Fibroblast of lung (primary cell): ENCODE measurements around the gene NLGN2. TPM values are rescaled to one million over a fixed set of nuclear protein-coding genes. Genes with fewer than 3 reads are reported as not detected.

ENCODE experiments used
- DNase-seq, 2 donors: peaks; one replicate each; pipeline versions ENCODE4 v3.0.0 to v3.0.0-alpha.2; 2010; ENCODE audit warnings: low read depth in 2 of 2
- H2AFZ ChIP-seq: 2 replicates; pipeline ENCODE4 v1.5.1; 2012; ENCODE audit warnings: low read length, control low read depth, inconsistent platforms
- H3K27ac ChIP-seq: 2 replicates; pipeline ENCODE4 v1.5.1; 2011; ENCODE audit warnings: low read length, control low read depth; ENCODE audit not compliant: insufficient read depth
- H3K27me3 ChIP-seq: 2 replicates; pipeline ENCODE4 v1.5.1; 2011; ENCODE audit warnings: mild to moderate bottlenecking, low read length; ENCODE audit not compliant: control insufficient read depth, insufficient read depth
- H3K36me3 ChIP-seq: 2 replicates; pipeline ENCODE4 v1.5.1; 2011; ENCODE audit warnings: low read length; ENCODE audit not compliant: control insufficient read depth, insufficient read depth
- H3K4me1 ChIP-seq: 2 replicates; pipeline ENCODE4 v1.5.1; 2011; ENCODE audit warnings: low read length; ENCODE audit not compliant: control insufficient read depth, insufficient read depth; ENCODE audit errors: extremely low read depth
- H3K4me2 ChIP-seq: 2 replicates; pipeline ENCODE4 v1.5.1; 2011; ENCODE audit warnings: low read length, control low read depth; ENCODE audit not compliant: insufficient read depth; ENCODE audit errors: extremely low read depth
- H3K4me3 ChIP-seq, 4 experiments: fragments of 200-600 bp in 1 of 4; sonication (generic) in 1 of 4; replicated peaks in 1 of 4; 2 replicates each; pipeline ENCODE4 v1.5.1; 2011 to 2016; ENCODE audit warnings: low read length in 4 of 4, low read depth in 3 of 4, mild to moderate bottlenecking in 3 of 4, control low read depth in 2 of 4, inconsistent platforms in 1 of 4, mixed read lengths in 1 of 4; ENCODE audit not compliant: insufficient read depth in 1 of 4; ENCODE audit errors: control extremely low read depth in 1 of 4
- H3K79me2 ChIP-seq: 2 replicates; pipeline ENCODE4 v1.5.1; 2012; ENCODE audit warnings: mild to moderate bottlenecking, low read length, inconsistent platforms; ENCODE audit not compliant: control insufficient read depth, insufficient read depth
- H3K9ac ChIP-seq: 2 replicates; pipeline ENCODE4 v1.5.1; 2011; ENCODE audit warnings: mild to moderate bottlenecking, low read length, control low read depth; ENCODE audit not compliant: insufficient read depth
- H3K9me3 ChIP-seq: 2 replicates; pipeline ENCODE4 v1.5.1; 2012; ENCODE audit warnings: low read depth, low read length; ENCODE audit not compliant: control insufficient read depth, insufficient read depth
- H4K20me1 ChIP-seq: 2 replicates; pipeline ENCODE4 v1.5.1; 2011; ENCODE audit warnings: low read length; ENCODE audit not compliant: control insufficient read depth, insufficient read depth; ENCODE audit errors: extremely low read depth
- CTCF ChIP-seq, 2 donors: IDR thresholded peaks in 1 of 2; conservative IDR thresholded peaks in 1 of 2; 1 replicate in 1 of 2; 2 replicates in 1 of 2; pipeline ENCODE4 v1.5.1; 2011 to 2012; ENCODE audit warnings: low read length in 2 of 2, control low read depth in 1 of 2, inconsistent platforms in 1 of 2, low read depth in 1 of 2, mild to moderate bottlenecking in 1 of 2
- EZH2 ChIP-seq: IDR thresholded peaks from 2 replicates; pipeline ENCODE4 v1.5.1; 2012; ENCODE audit warnings: low read length, control low read depth, mild to moderate bottlenecking; ENCODE audit errors: missing control alignments
- polyA plus RNA-seq, 2 donors: library from polyadenylated mRNA; depleted of rRNA in 1 of 2; stranded (reverse) in 1 of 2; unstranded in 1 of 2; fragments of >200 nt; gene quantifications; 2 replicates each; pipeline ENCODE4 v1.2.1, GENCODE V29; 2011 to 2012; ENCODE audit warnings: missing spikeins in 1 of 2
- total RNA-seq: library from RNA; depleted of rRNA; stranded (reverse); fragments of >200 nt; gene quantifications from 2 replicates; pipeline ENCODE4 v1.2.1, GENCODE V29; 2014

Gene NLGN2
- total and polyA plus RNA-seq, 2 donors (not counting 1 experiment from before 2014, with no cell fraction given): 7.3 to 12.1 TPM

GRCh38 chr17:7410634-7411426 lies 3.2 kb downstream of the NLGN2 start:
- no peaks in the 10 kb centered on the region for H3K79me2 ChIP-seq
- no peak overlapping the region for H3K27ac ChIP-seq
- H3K4me1 ChIP-seq: peaks cover 7% of the 10 kb centered on the region
- no peaks in the 10 kb centered on the region for H4K20me1 ChIP-seq
- no peak overlapping the region for H2AFZ ChIP-seq
- no peak overlapping the region for H3K9ac ChIP-seq
- H3K27me3 ChIP-seq: no peaks in the 10 kb centered on the region
- H3K4me2 ChIP-seq: no peak overlapping the region
- no peak for TF ChIP-seq EZH2
- no peak for TF ChIP-seq CTCF (conservative IDR thresholded peaks at IDR 0.05 in 1 of 2, IDR thresholded peaks at IDR 0.05 in 1 of 2; ENCODE audit: low read depth in 1 of 2, low read length in 2 of 2)
- peaks cover 15% of the 10 kb centered on the region for H3K36me3 ChIP-seq
- no peak for DNase-seq
- H3K4me3 ChIP-seq: no peak overlapping the region
- no peaks in the 10 kb centered on the region for H3K9me3 ChIP-seq

GRCh38 chr17:7411427-7411750 lies 3.7 kb downstream of the NLGN2 start:
- Histone ChIP-seq H3K9ac (no peak overlapping the region), H3K27me3 (no peaks in the 10 kb centered on the region), H3K27ac (no peak overlapping the region), H3K79me2 (no peaks in the 10 kb centered on the region), H4K20me1 (no peaks in the 10 kb centered on the region), H3K4me1 (peaks cover 7% of the 10 kb centered on the region), H3K9me3 (no peaks in the 10 kb centered on the region), H2AFZ (no peak overlapping the region), H3K4me2 (no peak overlapping the region), H3K4me3 (no peak overlapping the region), H3K36me3 (peaks cover 15% of the 10 kb centered on the region)
- DNase-seq: no peak
- no peak for TF ChIP-seq EZH2
- TF ChIP-seq CTCF (conservative IDR thresholded peaks at IDR 0.05 in 1 of 2, IDR thresholded peaks at IDR 0.05 in 1 of 2; ENCODE audit: low read depth in 1 of 2, low read length in 2 of 2): no peak

- Histone ChIP-seq H4K20me1 (no peaks in the 10 kb centered on the region), H3K27ac (peak overlapping the region; percentile 20), H3K4me2 (peak overlapping the region; percentile 13), H2AFZ (no peak overlapping the region), H3K9ac (no peak overlapping the region), H3K36me3 (peaks cover 17% of the 10 kb centered on the region), H3K9me3 (no peaks in the 10 kb centered on the region), H3K27me3 (no peaks in the 10 kb centered on the region), H3K79me2 (no peaks in the 10 kb centered on the region), H3K4me3 (no peak overlapping the region), H3K4me1 (peaks cover 7% of the 10 kb centered on the region)
- DNase-seq: peak in 1 of 2 donors; percentile 48
- TF ChIP-seq EZH2 (no peak), CTCF (conservative IDR thresholded peaks at IDR 0.05 in 1 of 2, IDR thresholded peaks at IDR 0.05 in 1 of 2; ENCODE audit: low read depth in 1 of 2, low read length in 2 of 2) (no peak)
These were observed 5.8 kb downstream of the NLGN2 start for GRCh38 chr17:7413346-7413985.
